ENCODE results near the gene ATAD3C. TPM values are rescaled to one million over a fixed set of nuclear protein-coding genes. Genes with fewer than 3 reads are reported as not detected.

Gene ATAD3C
- total RNA-seq, 3 donors from 2014 or later, result 0.35 to 1.4 (median 0.55) TPM

GRCh38 chr1:1429671-1430073 lies 19.8 kb upstream of the ATAD3C start:
- TF ChIP-seq CTCF (IDR thresholded peaks at IDR 0.05), result no peak
- Histone ChIP-seq H3K4me1 (ENCODE audit: low read depth) (peaks cover 39% of the 10 kb centered on the region), H3K36me3 (ENCODE audit: low read depth) (no peaks in the 10 kb centered on the region), H3K4me3 (no peak overlapping the region), H3K9me3 (no peaks in the 10 kb centered on the region)
- ATAC-seq, result no peak
- DNase-seq, result peak in 1 of 3 donors; percentile 48
- intact Hi-C loops (cut with DNase I, micrococcal nuclease), result no loop called here

GRCh38 chr1:1430114-1430982 lies 19.1 kb upstream of the ATAD3C start:
- TF ChIP-seq CTCF (IDR thresholded peaks at IDR 0.05), result no peak
- Histone ChIP-seq H3K4me1 (ENCODE audit: low read depth) (peaks cover 46% of the 10 kb centered on the region), H3K36me3 (ENCODE audit: low read depth) (no peaks in the 10 kb centered on the region), H3K4me3 (no peak overlapping the region), H3K9me3 (no peaks in the 10 kb centered on the region)
- ATAC-seq (no peak), DNase-seq (peak; percentile 48 to 74 (median 61))
- intact Hi-C loops (cut with DNase I, micrococcal nuclease), result no loop called here

- intact Hi-C loops (cut with DNase I, micrococcal nuclease), result no loop called here
- DNase-seq (peak in 2 of 3 donors; percentile 42 to 62), ATAC-seq (peak; percentile 27)
- TF ChIP-seq CTCF (IDR thresholded peaks at IDR 0.05), result no peak
- Histone ChIP-seq H3K4me3 (no peak overlapping the region), H3K36me3 (ENCODE audit: low read depth) (no peaks in the 10 kb centered on the region), H3K9me3 (no peaks in the 10 kb centered on the region), H3K4me1 (ENCODE audit: low read depth) (peaks cover 51% of the 10 kb centered on the region)
These were observed 18.3 kb upstream of the ATAD3C start for GRCh38 chr1:1430992-1431844.

GRCh38 chr1:1431845-1432273 lies 17.6 kb upstream of the ATAD3C start:
- intact Hi-C loops (cut with DNase I, micrococcal nuclease), result no loop called here
- peak; percentile 70 to 88 (median 81) for DNase-seq
- no peak for TF ChIP-seq CTCF (IDR thresholded peaks at IDR 0.05)
- Histone ChIP-seq H3K36me3 (ENCODE audit: low read depth) (no peaks in the 10 kb centered on the region), H3K9me3 (no peaks in the 10 kb centered on the region), H3K4me3 (no peak overlapping the region), H3K4me1 (ENCODE audit: low read depth) (peaks cover 54% of the 10 kb centered on the region)
- ATAC-seq, result peak; percentile 66

- peak; percentile 4 for ATAC-seq
- Histone ChIP-seq H3K4me3 (no peak overlapping the region), H3K36me3 (ENCODE audit: low read depth) (no peaks in the 10 kb centered on the region)
These were observed 17.1 kb upstream of the ATAD3C start for GRCh38 chr1:1432274-1432950.

More at GRCh38 chr1:1432274-1432950, 17.1 kb upstream of the ATAD3C start:
- Histone ChIP-seq H3K9me3 (no peaks in the 10 kb centered on the region), H3K4me1 (ENCODE audit: low read depth) (peaks cover 60% of the 10 kb centered on the region)
- intact Hi-C loops (cut with DNase I, micrococcal nuclease), result no loop called here
- no peak for TF ChIP-seq CTCF (IDR thresholded peaks at IDR 0.05)
- peak in 2 of 3 donors; percentile 52 to 60 for DNase-seq
